ENCODE results near the gene PIK3R1.

GRCh38 chr5:68316469-68316868, 100.9 kb downstream of the PIK3R1 start:
- TF ChIP-seq CTCF (IDR thresholded peaks at IDR 0.05) (no peak), POLR2A (IDR thresholded peaks at IDR 0.05) (no peak), EP300 (IDR thresholded peaks at IDR 0.05) (no peak), POLR2AphosphoS5 (IDR thresholded peaks at IDR 0.05) (no peak)

Data from stomach (tissue), 4 donors.